GM13976 (cell line): Measurements from ENCODE around the gene IPO13.
A peak's percentile ranks its signal among the peaks of the same experiment; 100 is the strongest.

Experiments
- DNase-seq: peaks from one replicate; pipeline ENCODE4 v3.0.0; 2012; ENCODE audit warnings: low spot score
- in situ Hi-C: fragments of 300-500 bp; cut with MboI; formaldehyde crosslinking; loops from one replicate; pipeline ENCODE4 v1.12.0; 2022; ENCODE audit warnings: low sequenced_read_pairs, mixed read lengths, inconsistent platforms; ENCODE audit not compliant: unreplicated experiment
- TF ChIP-seq, protein P1 (sequence below): IDR thresholded peaks from 2 replicates; pipeline ENCODE4 v1.5.1; 2012; ENCODE audit warnings: borderline replicate concordance, mild to moderate bottlenecking; ENCODE audit not compliant: insufficient read depth; ENCODE audit errors: extremely low read depth, missing control alignments, control extremely low read depth

IPO13 gene

GRCh38 chr1:43983253-43983899 lies 36.6 kb downstream of the IPO13 start:
- in situ Hi-C loops = no loop called here
- no peak for DNase-seq
- TF ChIP-seq, protein P1, sequence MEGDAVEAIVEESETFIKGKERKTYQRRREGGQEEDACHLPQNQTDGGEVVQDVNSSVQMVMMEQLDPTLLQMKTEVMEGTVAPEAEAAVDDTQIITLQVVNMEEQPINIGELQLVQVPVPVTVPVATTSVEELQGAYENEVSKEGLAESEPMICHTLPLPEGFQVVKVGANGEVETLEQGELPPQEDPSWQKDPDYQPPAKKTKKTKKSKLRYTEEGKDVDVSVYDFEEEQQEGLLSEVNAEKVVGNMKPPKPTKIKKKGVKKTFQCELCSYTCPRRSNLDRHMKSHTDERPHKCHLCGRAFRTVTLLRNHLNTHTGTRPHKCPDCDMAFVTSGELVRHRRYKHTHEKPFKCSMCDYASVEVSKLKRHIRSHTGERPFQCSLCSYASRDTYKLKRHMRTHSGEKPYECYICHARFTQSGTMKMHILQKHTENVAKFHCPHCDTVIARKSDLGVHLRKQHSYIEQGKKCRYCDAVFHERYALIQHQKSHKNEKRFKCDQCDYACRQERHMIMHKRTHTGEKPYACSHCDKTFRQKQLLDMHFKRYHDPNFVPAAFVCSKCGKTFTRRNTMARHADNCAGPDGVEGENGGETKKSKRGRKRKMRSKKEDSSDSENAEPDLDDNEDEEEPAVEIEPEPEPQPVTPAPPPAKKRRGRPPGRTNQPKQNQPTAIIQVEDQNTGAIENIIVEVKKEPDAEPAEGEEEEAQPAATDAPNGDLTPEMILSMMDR = no peak

- TF ChIP-seq, protein P1 = no peak
- DNase-seq = no peak
- in situ Hi-C loops = no loop called here
Measured at GRCh38 chr1:43984855-43985254, 38.1 kb downstream of the IPO13 start.

- in situ Hi-C loops = no loop called here
- DNase-seq = no peak
- TF ChIP-seq, protein P1 = no peak
Measured at GRCh38 chr1:43985984-43986595, 39.3 kb downstream of the IPO13 start.

DNA sequence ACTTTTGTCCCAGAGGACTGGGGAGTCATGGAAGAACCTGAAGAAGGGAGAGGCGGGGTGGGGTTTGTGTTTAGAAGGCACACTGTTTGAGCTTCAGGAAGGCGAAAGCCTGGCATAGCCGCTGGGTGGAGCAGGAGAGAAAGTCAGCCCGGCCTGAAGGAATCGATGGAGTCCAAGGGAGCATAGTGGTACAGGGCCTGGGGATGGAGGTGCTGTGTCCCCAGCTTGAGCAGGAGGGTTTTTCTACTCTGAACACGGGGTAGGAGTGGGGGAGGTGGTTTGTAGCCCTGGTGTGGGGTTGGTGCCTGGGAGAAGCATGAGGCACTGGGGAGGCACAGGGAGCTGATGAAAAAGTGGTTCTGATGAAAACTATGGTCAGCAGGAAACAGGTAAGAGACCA lies 40.0 kb downstream of the IPO13 start:
- in situ Hi-C loops = no loop called here
- DNase-seq = no peak
- TF ChIP-seq, protein P1 = no peak

- in situ Hi-C loops = no loop called here
- TF ChIP-seq, protein P1 = no peak
- no peak for DNase-seq
Measured at GRCh38 chr1:43987159-43987902, 40.6 kb downstream of the IPO13 start.

- TF ChIP-seq, protein P1 = no peak
- peak; percentile 52 for DNase-seq
- in situ Hi-C loops = no loop called here
Measured at GRCh38 chr1:43990271-43991199, 43.8 kb downstream of the IPO13 start.
